ENCODE measurements around the gene CNOT2.

The CNOT2 gene

GRCh38 chr12:70242695-70243509 is at the start of gene CNOT2:
CNOT2 (plus strand) TSS chr12:70243433; CDS start chr12:70278227, 34,794 bp downstream.
- DNase-seq: peak; percentile 92

GRCh38 chr12:70194076-70194475 is 49.2 kb upstream of the CNOT2 start:
- DNase-seq: no peak

GRCh38 chr12:70196811-70197281 is 46.4 kb upstream of the CNOT2 start:
- no peak for DNase-seq

GRCh38 chr12:70197345-70197744 is 45.9 kb upstream of the CNOT2 start:
- no peak for DNase-seq

GRCh38 chr12:70213707-70214106 is 29.5 kb upstream of the CNOT2 start:
- no peak for DNase-seq

GRCh38 chr12:70214972-70215617 is 28.1 kb upstream of the CNOT2 start:
- DNase-seq: no peak

- no peak for DNase-seq
These were observed 25.8 kb upstream of the CNOT2 start for GRCh38 chr12:70217416-70217815.

GRCh38 chr12:70221626-70222025 is 21.6 kb upstream of the CNOT2 start:
- DNase-seq: no peak

- DNase-seq: no peak
These were observed 15.3 kb upstream of the CNOT2 start for GRCh38 chr12:70227911-70228310.

- DNase-seq: no peak
These were observed 12.2 kb upstream of the CNOT2 start for GRCh38 chr12:70230934-70231606.

GRCh38 chr12:70236990-70237389 is 6.2 kb upstream of the CNOT2 start:
- DNase-seq: no peak

- no peak for DNase-seq
These were observed 2.6 kb upstream of the CNOT2 start for GRCh38 chr12:70240673-70241072.

GRCh38 chr12:70241845-70242244 is 1.4 kb upstream of the CNOT2 start:
- DNase-seq: no peak

- DNase-seq: peak; percentile 70
These were observed 508 bp downstream of the CNOT2 start for GRCh38 chr12:70243510-70244371.

GRCh38 chr12:70244409-70244808 is 1.2 kb downstream of the CNOT2 start:
- DNase-seq: no peak

- DNase-seq: no peak
These were observed 2.2 kb downstream of the CNOT2 start for GRCh38 chr12:70245458-70245857.

- DNase-seq: no peak
These were observed 3.3 kb downstream of the CNOT2 start for GRCh38 chr12:70246580-70246979.

- DNase-seq: no peak
These were observed 4.5 kb downstream of the CNOT2 start for GRCh38 chr12:70247653-70248199.

GRCh38 chr12:70248876-70249275 is 5.6 kb downstream of the CNOT2 start:
- DNase-seq: no peak

GRCh38 chr12:70249903-70250302 is 6.7 kb downstream of the CNOT2 start:
- no peak for DNase-seq

GRCh38 chr12:70251226-70251625 is 8.0 kb downstream of the CNOT2 start:
- no peak for DNase-seq

- DNase-seq: no peak
These were observed 8.4 kb downstream of the CNOT2 start for GRCh38 chr12:70251661-70252060.
